Chondrocyte (in vitro differentiated cells): Measurements from ENCODE around the gene ERH. TPM values are rescaled to one million over a fixed set of nuclear protein-coding genes. Genes with fewer than 3 reads are reported as not detected.

ENCODE experiments used
- DNase-seq: peaks from one replicate; pipeline ENCODE4 v3.0.0; 2021; ENCODE audit warnings: mixed read lengths, low spot score
- H3K27ac Mint-ChIP-seq: one replicate; pipeline ENCODE4 v1.8.0; 2021; ENCODE audit warnings: mild to moderate bottlenecking, moderate library complexity, mixed read lengths; ENCODE audit not compliant: unreplicated experiment
- H3K27me3 Mint-ChIP-seq: 2 replicates; pipeline ENCODE4 v1.8.0; 2021; ENCODE audit warnings: low read depth, mixed read lengths
- H3K36me3 Mint-ChIP-seq: 2 replicates; pipeline ENCODE4 v1.8.0; 2021; ENCODE audit warnings: low read depth, mixed read lengths
- H3K4me1 Mint-ChIP-seq: 2 replicates; pipeline ENCODE4 v1.8.0; 2021; ENCODE audit warnings: low read depth, mild to moderate bottlenecking, mixed read lengths
- H3K4me3 Mint-ChIP-seq: one replicate; pipeline ENCODE4 v1.8.0; 2021; ENCODE audit warnings: mild to moderate bottlenecking, moderate library complexity, mixed read lengths; ENCODE audit not compliant: unreplicated experiment
- H3K9me3 Mint-ChIP-seq: 2 replicates; pipeline ENCODE4 v1.8.0; 2021; ENCODE audit warnings: low read depth, mixed read lengths
- CTCF ChIP-seq: fragments of 200-600 bp; sonication (generic); IDR thresholded peaks from 2 replicates; pipeline ENCODE4 v1.5.0; 2021; ENCODE audit warnings: antibody characterized with exemption, mild to moderate bottlenecking, moderate library complexity
- long read RNA-seq: library from polyadenylated mRNA; stranded (forward); transcript quantifications from one replicate; pipeline ENCODE4 v2.0.0, GENCODE V29; 2021
- total RNA-seq: library from RNA; stranded (reverse); gene quantifications from 3 replicates; pipeline ENCODE4 v1.2.1, GENCODE V29; 2021

The ERH gene
- total RNA-seq, result 140 to 205 TPM (median 158 TPM) in 3 replicates
- long read RNA-seq, transcript ERH-203 (4 exons, 1,124 nt), result major isoform, 28 of 36 reads
- long read RNA-seq, partial matches to known transcripts, result 1 of 36 reads
- long read RNA-seq, other reads (novel, unspliced or antisense), result 7 of 36 reads

- Mint-ChIP-seq H3K4me3 (peak within 1 kb of the TSS; percentile 90), H3K36me3 (peaks cover 12% of the 10 kb centered on the region), H3K4me1 (peaks cover 58% of the 10 kb centered on the region), H3K27ac (peak within 1 kb of the TSS; percentile 99), H3K27me3 (no peaks in the 10 kb centered on the region), H3K9me3 (no peaks in the 10 kb centered on the region)
- no peak for TF ChIP-seq CTCF
- peak; percentile 96 for DNase-seq
Observed at GRCh38 chr14:69398053-69398817, at the start of gene ERH, which contains the start of gene SLC39A9. Gene ERH, minus strand, starts transcription at chr14:69398299. Its CDS starts 66 bp downstream, at chr14:69398233. Gene SLC39A9, plus strand, starts transcription at chr14:69398692. Its CDS starts 678 bp downstream, at chr14:69399370.

GRCh38 chr14:69443296-69443805 is 45.3 kb upstream of the ERH start:
- Mint-ChIP-seq H3K4me3 (no peak overlapping the region), H3K27ac (no peak overlapping the region), H3K4me1 (peaks cover 16% of the 10 kb centered on the region), H3K27me3 (no peaks in the 10 kb centered on the region), H3K9me3 (no peaks in the 10 kb centered on the region), H3K36me3 (peaks cover 9% of the 10 kb centered on the region)
- TF ChIP-seq CTCF, result no peak
- DNase-seq, result no peak

- Mint-ChIP-seq H3K4me3 (no peak overlapping the region), H3K36me3 (peaks cover 7% of the 10 kb centered on the region), H3K4me1 (peaks cover 16% of the 10 kb centered on the region), H3K9me3 (no peaks in the 10 kb centered on the region), H3K27me3 (no peaks in the 10 kb centered on the region), H3K27ac (peak overlapping the region; percentile 3)
- TF ChIP-seq CTCF, result no peak
- no peak for DNase-seq
Observed at GRCh38 chr14:69441948-69442347, 43.8 kb upstream of the ERH start.

GRCh38 chr14:69439521-69440270 is 41.6 kb upstream of the ERH start:
- TF ChIP-seq CTCF, result no peak
- H3K27ac Mint-ChIP-seq, result no peak overlapping the region
- peaks cover 5% of the 10 kb centered on the region for H3K36me3 Mint-ChIP-seq

GRCh38 chr14:69432364-69432763 is 34.3 kb upstream of the ERH start:
- Mint-ChIP-seq H3K27me3 (no peaks in the 10 kb centered on the region), H3K9me3 (peaks cover 9% of the 10 kb centered on the region), H3K36me3 (peaks cover 10% of the 10 kb centered on the region), H3K4me3 (no peak overlapping the region), H3K4me1 (peaks cover 12% of the 10 kb centered on the region), H3K27ac (no peak overlapping the region)
- no peak for TF ChIP-seq CTCF
- DNase-seq, result no peak

More at GRCh38 chr14:69439521-69440270, 41.6 kb upstream of the ERH start:
- peaks cover 19% of the 10 kb centered on the region for H3K4me1 Mint-ChIP-seq
- H3K4me3 Mint-ChIP-seq, result no peak overlapping the region
- no peaks in the 10 kb centered on the region for H3K27me3 Mint-ChIP-seq
- H3K9me3 Mint-ChIP-seq, result no peaks in the 10 kb centered on the region
- no peak for DNase-seq
